GM13977 (cell line): ENCODE data around the gene ARHGAP24.
"Not testable (repeated sequence)": the region's sequence is repeated elsewhere in the genome, so short reads cannot be mapped to it uniquely, and the experiment has no call there.

ENCODE experiments used
- DNase-seq: peaks from one replicate; pipeline ENCODE4 v3.0.0; 2012; ENCODE audit warnings: low spot score
- CTCF ChIP-seq: IDR thresholded peaks from 2 replicates; pipeline ENCODE4 v1.5.1; 2012; ENCODE audit warnings: mild to moderate bottlenecking, control low read depth; ENCODE audit not compliant: insufficient read depth; ENCODE audit errors: extremely low read depth, missing control alignments
- in situ Hi-C: fragments of 300-500 bp; cut with MboI; formaldehyde crosslinking; loops from one replicate; pipeline ENCODE4 v1.12.0; 2022; ENCODE audit warnings: low sequenced_read_pairs, low pct_unique_long_range_greater_than_20kb, mixed read lengths, inconsistent platforms; ENCODE audit not compliant: unreplicated experiment

Gene ARHGAP24

GRCh38 chr4:85889314-85889713 lies 414.4 kb downstream of the ARHGAP24 start:
- in situ Hi-C loops, result no loop called here
- no peak for TF ChIP-seq CTCF
- no peak for DNase-seq

GRCh38 chr4:85895755-85896154 lies 420.8 kb downstream of the ARHGAP24 start:
- in situ Hi-C loops, result no loop called here
- TF ChIP-seq CTCF, result no peak
- no peak for DNase-seq

- in situ Hi-C loops, result no loop called here
These were observed 423.3 kb downstream of the ARHGAP24 start for GRCh38 chr4:85898231-85898630.

GRCh38 chr4:85901500-85901899 lies 426.6 kb downstream of the ARHGAP24 start:
- TF ChIP-seq CTCF, result no peak
- DNase-seq, result no peak
- in situ Hi-C loops, result no loop called here

More at GRCh38 chr4:85898231-85898630, 423.3 kb downstream of the ARHGAP24 start:
- DNase-seq, result no peak
- no peak for TF ChIP-seq CTCF

GRCh38 chr4:85902647-85903046 lies 427.7 kb downstream of the ARHGAP24 start:
- DNase-seq, in situ Hi-C loops: not testable (repeated sequence)

GRCh38 chr4:85905761-85906160 lies 430.8 kb downstream of the ARHGAP24 start:
- no peak for DNase-seq
- TF ChIP-seq CTCF, result no peak
- in situ Hi-C loops, result no loop called here

- in situ Hi-C loops, result no loop called here
- no peak for TF ChIP-seq CTCF
- no peak for DNase-seq
These were observed 432.1 kb downstream of the ARHGAP24 start for GRCh38 chr4:85907001-85907400.
